SK-N-SH (cell line): ENCODE measurements around the gene SYNPO2L. TPM values are rescaled to one million over a fixed set of nuclear protein-coding genes. Genes with fewer than 3 reads are reported as not detected.
"Not testable (repeated sequence)": the region's sequence is repeated elsewhere in the genome, so short reads cannot be mapped to it uniquely, and the experiment has no call there.

Experiments
- CTCF ChIA-PET: fragments of 300-600, 350-600 bp; formaldehyde crosslinking; extraction: SDS; loops from one replicate; lab custom pipeline; 2021; lab: Yijun Ruan, JAX
- POLR2A ChIA-PET: fragments of 350-600 bp; sonication (Branson Sonifier 250); formaldehyde crosslinking; extraction: SDS; loops from one replicate; lab custom pipeline; 2020; ENCODE audit warnings: antibody characterized with exemption, inconsistent platforms; lab: Yijun Ruan, JAX
- DNase-seq: peaks from one replicate; pipeline ENCODE4 v3.0.0; 2012
- H2AFZ ChIP-seq: fragments of 200-600 bp; sonication (generic); 2 replicates; pipeline ENCODE4 v1.8.1; 2016; ENCODE audit warnings: antibody characterized with exemption, mild to moderate bottlenecking, low read depth
- H3F3A ChIP-seq: fragments of 200-600 bp; sonication (generic); replicated peaks from 2 replicates; pipeline ENCODE3; 2016; ENCODE audit warnings: antibody characterized with exemption, mild to moderate bottlenecking; ENCODE audit not compliant: insufficient read depth
- H3K27ac ChIP-seq, 2 experiments: fragments of 200-500 bp in 1 of 2; fragments of 200-600 bp in 1 of 2; sonication (Bioruptor generic) in 1 of 2; sonication (generic), shearing (Covaris generic) in 1 of 2; 2 replicates each; pipeline versions ENCODE4 v1.5.1 to v1.6.1; 2014 to 2016; ENCODE audit warnings: low read depth in 2 of 2, inconsistent platforms in 1 of 2, low read length in 1 of 2, mild to moderate bottlenecking in 1 of 2, mixed read lengths in 1 of 2
- H3K27me3 ChIP-seq: fragments of 200-600 bp; sonication (generic), shearing (Covaris generic); 2 replicates; pipeline ENCODE4 v1.6.1; 2016; ENCODE audit warnings: mixed run types; ENCODE audit not compliant: insufficient read depth
- H3K36me3 ChIP-seq, 2 experiments: fragments of 200-500 bp in 1 of 2; fragments of 200-600 bp in 1 of 2; sonication (Bioruptor generic) in 1 of 2; sonication (generic) in 1 of 2; replicated peaks in 1 of 2; 2 replicates each; pipeline versions ENCODE3 to v1.5.1; 2014 to 2016; ENCODE audit warnings: low read length in 1 of 2, mild to moderate bottlenecking in 1 of 2; ENCODE audit not compliant: insufficient read depth in 2 of 2, control insufficient read depth in 1 of 2
- H3K4me1 ChIP-seq, 2 experiments: fragments of 200-500 bp in 1 of 2; fragments of 200-600 bp in 1 of 2; sonication (Bioruptor generic) in 1 of 2; sonication (generic), shearing (Covaris generic) in 1 of 2; 2 replicates each; pipeline versions ENCODE4 v1.5.1 to v1.6.1; 2014 to 2016; ENCODE audit warnings: low read depth in 1 of 2, low read length in 1 of 2, mixed run types in 1 of 2; ENCODE audit not compliant: insufficient read depth in 2 of 2, control insufficient read depth in 1 of 2
- H3K4me2 ChIP-seq: fragments of 200-600 bp; sonication (generic), shearing (Covaris generic); 2 replicates; pipeline ENCODE4 v1.6.1; 2017; ENCODE audit warnings: mixed run types
- H3K4me3 ChIP-seq, 2 experiments: fragments of 200-500 bp in 1 of 2; fragments of 200-600 bp in 1 of 2; sonication (Bioruptor generic) in 1 of 2; sonication (generic), shearing (Covaris generic) in 1 of 2; 2 replicates each; pipeline versions ENCODE4 v1.5.1 to v1.8.1; 2014 to 2016; ENCODE audit warnings: low read depth in 2 of 2, inconsistent platforms in 1 of 2, low read length in 1 of 2, mild to moderate bottlenecking in 1 of 2, mixed read lengths in 1 of 2, moderate library complexity in 1 of 2
- H3K79me2 ChIP-seq: fragments of 200-600 bp; sonication (generic); 2 replicates; pipeline ENCODE4 v1.8.1; 2017; ENCODE audit warnings: mild to moderate bottlenecking; ENCODE audit not compliant: insufficient read depth
- H3K9ac ChIP-seq: fragments of 200-600 bp; sonication (generic); 2 replicates; pipeline ENCODE4 v1.6.1; 2017; ENCODE audit warnings: mixed run types
- H3K9me2 ChIP-seq: fragments of 200-600 bp; sonication (generic); 2 replicates; pipeline ENCODE4 v1.6.1; 2017; ENCODE audit warnings: mixed run types
- H3K9me3 ChIP-seq: fragments of 200-600 bp; sonication (generic); 2 replicates; pipeline ENCODE4 v1.6.1; 2017; ENCODE audit warnings: mixed run types, mild to moderate bottlenecking, moderate library complexity
- H4K20me1 ChIP-seq: fragments of 200-600 bp; sonication (generic); 2 replicates; pipeline ENCODE4 v1.6.1; 2017; ENCODE audit warnings: mild to moderate bottlenecking, mixed run types; ENCODE audit not compliant: insufficient read depth
- EP300 ChIP-seq, 2 experiments: IDR thresholded peaks; 2 replicates each; pipeline versions ENCODE4 v1.4.0 to v1.6.1; 2012; ENCODE audit warnings: borderline replicate concordance in 1 of 2, low read depth in 1 of 2, low read length in 1 of 2
- FOSL2 ChIP-seq: IDR thresholded peaks from 2 replicates; pipeline ENCODE4 v1.4.0; 2012; ENCODE audit warnings: low read depth, mild to moderate bottlenecking, moderate library complexity, borderline replicate concordance
- GABPA ChIP-seq: IDR thresholded peaks from 2 replicates; pipeline ENCODE4 v1.4.0; 2012; ENCODE audit warnings: low read depth, mild to moderate bottlenecking
- GATA2 ChIP-seq: sonication (generic); formaldehyde crosslinking; IDR thresholded peaks from 2 replicates; pipeline ENCODE4 v1.5.0; 2020; ENCODE audit warnings: mild to moderate bottlenecking, missing genetic modification reagents
- MEF2A ChIP-seq: IDR thresholded peaks from 2 replicates; pipeline ENCODE4 v1.4.0; 2012; ENCODE audit warnings: low read depth, borderline replicate concordance
- MXI1 ChIP-seq: IDR thresholded peaks from 2 replicates; pipeline ENCODE4 v1.6.1; 2012; ENCODE audit warnings: mild to moderate bottlenecking, low read depth, low read length, improper control_type of control experiment
- NFIC ChIP-seq: IDR thresholded peaks from 2 replicates; pipeline ENCODE4 v1.4.0; 2012; ENCODE audit warnings: borderline replicate concordance
- POLR2AphosphoS5 ChIP-seq: IDR thresholded peaks from 2 replicates; pipeline ENCODE4 v1.6.1; 2012; ENCODE audit warnings: low read depth, low read length
- REST ChIP-seq: IDR thresholded peaks from 2 replicates; pipeline ENCODE4 v1.6.1; 2012; ENCODE audit warnings: mild to moderate bottlenecking, low read depth, low read length, moderate library complexity
- RFX5 ChIP-seq: IDR thresholded peaks from 2 replicates; pipeline ENCODE4 v1.6.1; 2012; ENCODE audit warnings: mild to moderate bottlenecking, improper control_type of control experiment, low read length
- SMC3 ChIP-seq: IDR thresholded peaks from 2 replicates; pipeline ENCODE4 v1.6.1; 2012; ENCODE audit warnings: low read depth, low read length, improper control_type of control experiment
- TCF12 ChIP-seq: IDR thresholded peaks from 2 replicates; pipeline ENCODE4 v1.4.0; 2012
- WGBS: methylation state at CpG from one replicate; pipeline ENCODE4 v1.1.6; 2017; ENCODE audit warnings: low lambda C conversion rate; 5-methylcytosine and 5-hydroxymethylcytosine counted together
- polyA plus RNA-seq, 3 experiments: library from polyadenylated mRNA; depleted of rRNA; stranded (reverse); fragments of >200 nt; gene quantifications; 2 replicates each; pipeline ENCODE4 v1.2.3, GENCODE V29; 2012

Gene SYNPO2L
- polyA plus RNA-seq (2012; rRNA removed): 0.05 TPM in 1 of 2 replicates, not detected in the other
- polyA plus RNA-seq (2012; cell fraction: cytosol; rRNA removed): under 0.01 TPM in 1 of 2 replicates, not detected in the other
- polyA plus RNA-seq (2012; cell fraction: nucleus; rRNA removed): 0.06 and 0.31 TPM in 2 replicates

GRCh38 chr10:73655990-73656298, at the start of gene SYNPO2L:
SYNPO2L (minus strand) TSS chr10:73656029; CDS start chr10:73655922, 107 bp downstream.
- no peaks in the 10 kb centered on the region for H4K20me1 ChIP-seq
- no peaks in the 10 kb centered on the region for H3K79me2 ChIP-seq
- TF ChIP-seq SMC3 (no peak), GATA2 (CRISPR knock-in tag) (no peak), EP300 (IDR thresholded peaks at IDR 0.05; ENCODE audit: borderline replicate concordance in 1 of 2, low read depth in 1 of 2, low read length in 1 of 2) (no peak), GABPA (no peak), TCF12 (no peak), RFX5 (no peak), POLR2AphosphoS5 (no peak), MEF2A (no peak), REST (no peak), FOSL2 (no peak), NFIC (no peak), MXI1 (no peak)
- H3K4me3 ChIP-seq: no peak within 1 kb of the TSS
- ChIA-PET POLR2A (no interaction called here), CTCF (no interaction called here)
- no peaks in the 10 kb centered on the region for H3K9me3 ChIP-seq
- DNase-seq: no peak
- peaks cover under 1% of the 10 kb centered on the region for H3F3A ChIP-seq
- H3K36me3 ChIP-seq: no peaks in the 10 kb centered on the region
- no peaks in the 10 kb centered on the region for H3K9me2 ChIP-seq
- H3K27ac ChIP-seq: no peak within 1 kb of the TSS
- no peak within 1 kb of the TSS for H2AFZ ChIP-seq
- no peak within 1 kb of the TSS for H3K9ac ChIP-seq
- 96% methylated on average over 5 of the region's 5 CpGs for WGBS
- H3K27me3 ChIP-seq: no peaks in the 10 kb centered on the region
- no peak within 1 kb of the TSS for H3K4me2 ChIP-seq
- peaks cover 0 to 4% of the 10 kb centered on the region in 2 experiments; a peak in 1 of 4 replicates for H3K4me1 ChIP-seq

DNA sequence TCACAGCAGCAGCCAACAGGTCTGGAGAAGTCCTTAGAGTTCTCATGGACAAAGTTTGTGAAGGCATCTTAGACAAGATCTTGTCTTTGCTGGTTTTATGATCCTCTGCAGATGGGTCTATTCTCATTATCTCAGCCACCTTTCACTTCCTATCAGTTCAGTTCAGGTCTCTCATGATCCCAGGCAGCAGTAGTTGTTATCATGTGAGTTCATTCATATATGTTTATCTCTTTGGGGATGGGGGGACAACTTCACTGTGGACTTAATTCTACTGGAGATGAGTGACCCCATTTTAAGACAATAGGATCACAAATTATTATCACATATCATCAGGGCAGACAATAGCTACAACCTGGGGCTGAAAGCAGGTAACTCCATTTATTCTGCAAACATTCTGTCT, 48.1 kb upstream of the SYNPO2L start:
- H3K4me2 ChIP-seq, DNase-seq, H3K36me3 ChIP-seq, H3K9ac ChIP-seq, H3K9me2 ChIP-seq, H3F3A ChIP-seq, H3K9me3 ChIP-seq, H3K79me2 ChIP-seq, POLR2A ChIA-PET, H3K27me3 ChIP-seq, H3K4me1 ChIP-seq, H2AFZ ChIP-seq, H3K27ac ChIP-seq, H3K4me3 ChIP-seq, H4K20me1 ChIP-seq: not testable (repeated sequence)
- CTCF ChIA-PET: interaction anchor here (0.7 kb wide), 1 partner anchor 452 kb away, joined by 3 read pairs; no protein-coding TSS in a partner anchor

- H4K20me1 ChIP-seq, H3K9ac ChIP-seq, H3K27ac ChIP-seq, H3K36me3 ChIP-seq, H2AFZ ChIP-seq, H3K4me3 ChIP-seq, POLR2A ChIA-PET, H3K79me2 ChIP-seq, H3K9me3 ChIP-seq, H3K9me2 ChIP-seq, CTCF ChIA-PET, DNase-seq, H3K4me2 ChIP-seq, H3K4me1 ChIP-seq, H3F3A ChIP-seq, H3K27me3 ChIP-seq: not testable (repeated sequence)
- 88% methylated on average over 2 of the region's 2 CpGs for WGBS
Measured at GRCh38 chr10:73698819-73699218, 43.0 kb upstream of the SYNPO2L start.

GRCh38 chr10:73697675-73698159, 41.9 kb upstream of the SYNPO2L start, which contains the start of gene AGAP5:
AGAP5 (minus strand) TSS chr10:73698109; CDS start chr10:73697755, 354 bp downstream.
- CTCF ChIA-PET, H3K9ac ChIP-seq, H4K20me1 ChIP-seq, H3K4me1 ChIP-seq, H3K4me2 ChIP-seq, H3K27ac ChIP-seq, H3K36me3 ChIP-seq, H3K79me2 ChIP-seq, H2AFZ ChIP-seq, H3K4me3 ChIP-seq, H3K9me2 ChIP-seq, H3F3A ChIP-seq, H3K27me3 ChIP-seq, H3K9me3 ChIP-seq, DNase-seq, POLR2A ChIA-PET: not testable (repeated sequence)
- 80% methylated on average over 1 of the region's 16 CpGs for WGBS
